NT2/D1 (cell line): ENCODE data around the gene OR10H2.

Experiments used
- DNase-seq: peaks from one replicate; pipeline ENCODE4 v3.0.0-alpha.2; 2011; ENCODE audit warnings: low read depth, low spot score
- H3K27me3 ChIP-seq: 2 replicates; pipeline ENCODE4 v1.6.0; 2011; ENCODE audit warnings: mild to moderate bottlenecking; ENCODE audit not compliant: insufficient read length, insufficient read depth
- H3K36me3 ChIP-seq: 2 replicates; pipeline ENCODE4 v1.6.1; 2011; ENCODE audit warnings: mild to moderate bottlenecking, low read length, mixed read lengths; ENCODE audit not compliant: insufficient read depth, insufficient read length
- H3K4me1 ChIP-seq: 2 replicates; pipeline ENCODE4 v1.5.1; 2011; ENCODE audit not compliant: insufficient read depth, insufficient read length
- H3K4me3 ChIP-seq: 2 replicates; pipeline ENCODE4 v1.5.1; 2011; ENCODE audit warnings: low read depth; ENCODE audit not compliant: insufficient read length
- H3K9ac ChIP-seq: 2 replicates; pipeline ENCODE4 v1.6.0; 2011; ENCODE audit warnings: low read depth; ENCODE audit not compliant: insufficient read length
- H3K9me3 ChIP-seq: 2 replicates; pipeline ENCODE4 v1.5.1; 2011; ENCODE audit warnings: mild to moderate bottlenecking, low read length; ENCODE audit not compliant: insufficient read depth
- SUZ12 ChIP-seq: IDR thresholded peaks from 2 replicates; pipeline ENCODE4 v1.6.1; 2011; ENCODE audit not compliant: insufficient read length, insufficient read depth; ENCODE audit errors: extremely low read depth
- YY1 ChIP-seq: IDR thresholded peaks from 2 replicates; pipeline ENCODE4 v1.6.1; 2011; ENCODE audit not compliant: insufficient read length, insufficient read depth
- ZNF274 ChIP-seq: IDR thresholded peaks from 2 replicates; pipeline ENCODE4 v1.6.1; 2011; ENCODE audit warnings: mild to moderate bottlenecking, low read depth, low read length

The OR10H2 gene

GRCh38 chr19:15701757-15702533, 25.9 kb upstream of the OR10H2 start:
- H3K9ac ChIP-seq: no peak overlapping the region
- TF ChIP-seq SUZ12 (no peak), ZNF274 (no peak), YY1 (no peak)
- no peaks in the 10 kb centered on the region for H3K36me3 ChIP-seq
- DNase-seq: no peak
- H3K4me3 ChIP-seq: no peak overlapping the region
- peaks cover 8% of the 10 kb centered on the region; the same call in 1 of the 2 replicates for H3K9me3 ChIP-seq
- no peaks in the 10 kb centered on the region for H3K4me1 ChIP-seq
- no peaks in the 10 kb centered on the region for H3K27me3 ChIP-seq

DNA sequence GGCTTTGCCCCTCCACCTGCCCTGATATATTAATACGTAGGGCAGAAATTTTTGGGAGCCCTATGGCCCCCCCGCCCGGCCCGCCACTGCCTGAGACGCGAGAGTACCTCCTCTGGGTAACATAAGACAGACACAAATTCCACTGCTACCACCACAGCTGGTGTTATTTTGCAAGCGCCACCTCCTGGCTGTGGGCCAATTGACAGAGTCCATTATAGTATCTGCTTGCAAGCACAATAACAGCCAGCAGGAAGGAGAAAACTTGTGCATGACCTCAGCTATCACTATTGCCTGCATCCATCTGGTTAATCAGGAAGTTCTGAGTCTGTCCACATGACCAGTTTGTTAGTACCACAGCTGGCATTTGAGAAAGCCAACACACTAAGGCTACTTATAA, 25.3 kb upstream of the OR10H2 start:
- H3K4me1 ChIP-seq: no peaks in the 10 kb centered on the region
- no peak overlapping the region for H3K4me3 ChIP-seq
- H3K27me3 ChIP-seq: no peaks in the 10 kb centered on the region
- H3K9ac ChIP-seq: no peak overlapping the region
- TF ChIP-seq YY1 (no peak), ZNF274 (no peak), SUZ12 (no peak)
- no peak for DNase-seq
- peaks cover 8% of the 10 kb centered on the region; the same call in 1 of the 2 replicates for H3K9me3 ChIP-seq
- no peaks in the 10 kb centered on the region for H3K36me3 ChIP-seq

GRCh38 chr19:15714638-15715037, 13.2 kb upstream of the OR10H2 start:
- no peak overlapping the region for H3K4me3 ChIP-seq
- H3K36me3 ChIP-seq: no peaks in the 10 kb centered on the region
- H3K9me3 ChIP-seq: no peaks in the 10 kb centered on the region
- no peak overlapping the region for H3K9ac ChIP-seq
- no peak for DNase-seq
- no peaks in the 10 kb centered on the region for H3K4me1 ChIP-seq
- TF ChIP-seq YY1 (no peak), ZNF274 (no peak), SUZ12 (no peak)
- peaks cover 38% of the 10 kb centered on the region for H3K27me3 ChIP-seq

GRCh38 chr19:15715642-15716041, 12.2 kb upstream of the OR10H2 start:
- TF ChIP-seq SUZ12 (no peak), ZNF274 (no peak), YY1 (no peak)
- Histone ChIP-seq H3K27me3 (peaks cover 33% of the 10 kb centered on the region), H3K4me1 (no peaks in the 10 kb centered on the region), H3K4me3 (no peak overlapping the region), H3K9ac (no peak overlapping the region), H3K9me3 (no peaks in the 10 kb centered on the region), H3K36me3 (no peaks in the 10 kb centered on the region)
- DNase-seq: no peak

DNA sequence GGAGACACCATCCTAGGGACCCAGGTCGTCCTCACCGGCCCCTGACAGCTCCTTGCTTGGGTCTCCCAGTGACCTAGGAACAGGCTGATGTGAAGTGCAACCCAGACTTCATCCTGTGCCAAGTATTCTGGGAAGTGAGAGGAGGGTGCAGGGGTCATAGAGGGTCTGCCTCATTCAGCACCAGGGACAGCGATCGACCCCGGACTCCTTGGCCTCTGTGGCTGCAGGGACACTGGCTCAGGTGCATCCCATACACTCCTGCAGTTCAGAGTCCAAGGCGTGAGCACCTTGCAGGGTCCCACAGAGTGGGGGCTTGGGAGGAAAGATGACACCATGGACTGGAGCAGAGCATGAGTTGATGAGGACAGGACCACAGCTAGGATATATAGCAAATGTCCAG, 10.0 kb upstream of the OR10H2 start:
- Histone ChIP-seq H3K4me3 (no peak overlapping the region), H3K9ac (no peak overlapping the region), H3K9me3 (no peaks in the 10 kb centered on the region), H3K36me3 (no peaks in the 10 kb centered on the region), H3K4me1 (no peaks in the 10 kb centered on the region), H3K27me3 (peaks cover 40% of the 10 kb centered on the region)
- no peak for TF ChIP-seq SUZ12
- DNase-seq: no peak

- no peak overlapping the region for H3K4me3 ChIP-seq
- peaks cover 26% of the 10 kb centered on the region for H3K27me3 ChIP-seq
- no peaks in the 10 kb centered on the region for H3K4me1 ChIP-seq
- no peaks in the 10 kb centered on the region for H3K36me3 ChIP-seq
- no peaks in the 10 kb centered on the region for H3K9me3 ChIP-seq
- TF ChIP-seq YY1: no peak
- TF ChIP-seq ZNF274: no peak
- no peak for TF ChIP-seq SUZ12
- H3K9ac ChIP-seq: no peak overlapping the region
- DNase-seq: no peak
These were observed 6.6 kb upstream of the OR10H2 start for GRCh38 chr19:15721268-15721667.

DNA sequence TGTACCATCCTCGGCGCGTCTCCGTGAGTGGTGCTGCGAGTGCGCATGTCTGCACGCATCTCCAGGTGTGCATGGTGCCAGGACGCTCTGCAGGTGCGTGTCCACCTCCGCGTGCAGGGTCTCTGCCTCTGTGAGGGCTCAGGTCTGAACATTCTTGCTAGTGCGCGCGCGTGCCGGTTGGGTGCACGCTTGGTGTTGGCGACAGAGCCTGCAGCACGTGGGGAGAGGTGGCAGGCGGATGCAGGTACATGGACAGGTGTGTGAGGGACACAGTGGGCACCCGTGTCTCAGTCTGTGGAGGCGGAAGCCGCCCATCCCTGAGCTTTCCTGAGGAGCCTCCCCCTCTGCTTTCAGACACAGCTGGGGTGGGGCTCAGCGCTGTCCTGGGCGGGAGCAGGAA, 4.9 kb upstream of the OR10H2 start:
- Histone ChIP-seq H3K4me3 (no peak overlapping the region), H3K4me1 (no peaks in the 10 kb centered on the region), H3K9me3 (no peaks in the 10 kb centered on the region), H3K36me3 (no peaks in the 10 kb centered on the region), H3K27me3 (peaks cover 17% of the 10 kb centered on the region), H3K9ac (no peak overlapping the region)
- no peak for TF ChIP-seq SUZ12
- no peak for TF ChIP-seq ZNF274
- TF ChIP-seq YY1: no peak
- no peak for DNase-seq

DNA sequence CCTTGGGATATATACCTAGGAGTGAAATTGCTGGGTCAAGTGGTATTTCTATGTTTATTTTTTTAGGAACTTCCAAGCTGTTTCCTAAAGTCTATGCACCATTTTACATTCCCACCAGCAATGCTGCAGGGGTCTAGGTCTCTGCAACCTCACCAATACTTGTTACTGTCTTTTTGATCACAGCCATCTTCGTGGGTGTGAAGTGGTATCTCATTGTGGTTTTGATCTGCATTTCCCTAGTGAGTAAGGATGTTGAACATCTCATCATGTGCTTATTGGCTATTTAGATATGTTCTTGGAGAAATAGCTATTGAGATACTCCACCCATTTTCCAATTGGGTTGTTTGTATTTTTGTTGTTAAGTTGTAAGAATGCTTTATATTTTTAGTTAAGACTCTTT, 2.7 kb downstream of the OR10H2 start:
- no peaks in the 10 kb centered on the region for H3K27me3 ChIP-seq
- no peak overlapping the region for H3K9ac ChIP-seq
- H3K9me3 ChIP-seq: peaks cover 8% of the 10 kb centered on the region
- TF ChIP-seq SUZ12: no peak
- TF ChIP-seq ZNF274: no peak
- no peak for TF ChIP-seq YY1
- H3K36me3 ChIP-seq: no peaks in the 10 kb centered on the region
- no peak for DNase-seq
- no peak overlapping the region for H3K4me3 ChIP-seq
- H3K4me1 ChIP-seq: no peaks in the 10 kb centered on the region
